ENCODE measurements around the gene SUCLG2.

DNA sequence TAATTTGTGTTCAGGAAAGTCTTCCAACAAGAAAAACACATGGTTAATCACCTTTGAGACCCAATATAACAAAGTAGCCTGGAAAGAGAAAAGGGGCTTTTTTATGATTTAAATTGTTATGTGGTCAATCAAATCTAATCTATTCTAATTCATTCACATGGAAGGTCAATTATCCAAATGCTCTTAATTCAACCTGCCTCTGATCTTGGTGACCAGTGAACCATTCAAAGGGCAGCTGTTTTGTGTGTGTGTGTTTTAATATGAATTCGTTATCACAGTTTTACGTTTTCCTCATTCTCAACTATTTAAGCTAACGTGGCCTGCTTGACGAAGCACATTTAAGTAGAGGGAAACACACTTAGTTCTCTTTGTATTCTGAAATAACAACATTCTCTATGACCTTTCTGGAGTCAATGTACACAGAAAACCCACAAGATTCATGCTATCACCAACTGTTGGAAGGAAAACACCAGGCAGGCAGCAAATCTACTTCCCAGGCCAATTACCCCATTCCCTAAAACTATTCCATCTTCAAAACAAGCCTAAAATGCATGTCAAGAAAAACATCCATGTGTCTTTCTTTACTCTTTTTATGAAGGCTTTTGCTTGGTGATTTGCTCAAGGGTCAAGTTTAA is 195.4 kb downstream of the SUCLG2 start:
- TF ChIP-seq, protein P1, sequence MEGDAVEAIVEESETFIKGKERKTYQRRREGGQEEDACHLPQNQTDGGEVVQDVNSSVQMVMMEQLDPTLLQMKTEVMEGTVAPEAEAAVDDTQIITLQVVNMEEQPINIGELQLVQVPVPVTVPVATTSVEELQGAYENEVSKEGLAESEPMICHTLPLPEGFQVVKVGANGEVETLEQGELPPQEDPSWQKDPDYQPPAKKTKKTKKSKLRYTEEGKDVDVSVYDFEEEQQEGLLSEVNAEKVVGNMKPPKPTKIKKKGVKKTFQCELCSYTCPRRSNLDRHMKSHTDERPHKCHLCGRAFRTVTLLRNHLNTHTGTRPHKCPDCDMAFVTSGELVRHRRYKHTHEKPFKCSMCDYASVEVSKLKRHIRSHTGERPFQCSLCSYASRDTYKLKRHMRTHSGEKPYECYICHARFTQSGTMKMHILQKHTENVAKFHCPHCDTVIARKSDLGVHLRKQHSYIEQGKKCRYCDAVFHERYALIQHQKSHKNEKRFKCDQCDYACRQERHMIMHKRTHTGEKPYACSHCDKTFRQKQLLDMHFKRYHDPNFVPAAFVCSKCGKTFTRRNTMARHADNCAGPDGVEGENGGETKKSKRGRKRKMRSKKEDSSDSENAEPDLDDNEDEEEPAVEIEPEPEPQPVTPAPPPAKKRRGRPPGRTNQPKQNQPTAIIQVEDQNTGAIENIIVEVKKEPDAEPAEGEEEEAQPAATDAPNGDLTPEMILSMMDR (IDR thresholded peaks at IDR 0.05), result no peak
- no peak for TF ChIP-seq POLR2A (IDR thresholded peaks at IDR 0.05)
